Activated naive CD4-positive, alpha-beta T cell treated with anti-CD3 and anti-CD28 coated beads, Interleukin-2, amount 50 U/mL, for 72 hours (primary cell): ENCODE results near the gene ZNF224. TPM values are rescaled to one million over a fixed set of nuclear protein-coding genes. Genes with fewer than 3 reads are reported as not detected.
"Not testable (repeated sequence)": the region's sequence is repeated elsewhere in the genome, so short reads cannot be mapped to it uniquely, and the experiment has no call there.

Experiments
- ATAC-seq, 2 donors: fragments of 150-1000 bp; cut with Tn5 transposase; 2 replicates each; pipeline ENCODE4 v1.10.0; 2021; ENCODE audit warnings: mild to moderate bottlenecking in 2 of 2, moderate library complexity in 2 of 2
- DNase-seq, 2 donors: peaks; one replicate each; pipeline ENCODE4 v3.0.0; 2021 to 2022; ENCODE audit warnings: low spot score in 2 of 2
- H3K27ac Mint-ChIP-seq, 2 donors: one replicate each; pipeline ENCODE4 v1.8.0; 2022; ENCODE audit warnings: mild to moderate bottlenecking in 2 of 2, mixed read lengths in 2 of 2
- H3K36me3 Mint-ChIP-seq, 2 donors: one replicate each; pipeline ENCODE4 v1.8.0; 2022; ENCODE audit warnings: mixed read lengths in 2 of 2
- H3K9me3 Mint-ChIP-seq, 2 donors: one replicate each; pipeline ENCODE4 v1.8.0; 2022; ENCODE audit warnings: mixed read lengths in 2 of 2
- total RNA-seq, 2 donors: library from RNA; stranded (reverse); gene quantifications; one replicate each; pipeline ENCODE4 v1.2.3, GENCODE V29; 2022

ZNF224 gene
- total RNA-seq, 2 donors from 2014 or later, result 14.8 to 22.4 TPM

DNA sequence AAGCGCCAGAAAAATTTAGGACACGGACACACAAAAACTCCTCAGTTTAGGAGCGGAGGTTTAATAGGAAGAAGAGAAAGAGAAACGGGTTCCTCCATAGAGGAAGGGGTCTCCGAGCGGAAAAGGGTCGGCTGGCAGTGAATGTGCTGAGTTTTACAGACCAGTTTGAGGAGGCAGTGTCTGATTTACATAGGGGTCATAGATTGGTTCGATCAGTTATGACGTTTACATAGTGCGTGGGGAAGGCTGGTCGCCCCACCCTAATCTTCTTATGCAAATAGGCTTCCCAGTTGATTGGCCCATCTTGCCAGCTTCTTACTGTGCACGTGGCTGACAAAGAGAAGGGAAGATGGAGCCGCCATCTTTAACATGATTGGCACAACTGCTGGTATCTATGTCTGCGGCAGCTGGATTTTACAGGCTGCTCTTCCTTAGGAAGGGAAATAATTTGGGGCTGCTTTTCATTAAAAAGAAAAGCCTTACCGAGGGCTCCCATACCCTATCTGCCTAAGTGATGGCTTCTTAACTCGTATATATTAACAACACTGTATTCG is 17.8 kb downstream of the ZNF224 start:
- no peak overlapping the region for H3K27ac Mint-ChIP-seq
- peaks cover 41 to 48% of the 10 kb centered on the region in 2 donors for H3K36me3 Mint-ChIP-seq
- ATAC-seq (peak in 1 of 2 donors; percentile 44), DNase-seq (no peak)
- H3K9me3 Mint-ChIP-seq, result peaks cover 23 to 38% of the 10 kb centered on the region in 2 donors

DNA sequence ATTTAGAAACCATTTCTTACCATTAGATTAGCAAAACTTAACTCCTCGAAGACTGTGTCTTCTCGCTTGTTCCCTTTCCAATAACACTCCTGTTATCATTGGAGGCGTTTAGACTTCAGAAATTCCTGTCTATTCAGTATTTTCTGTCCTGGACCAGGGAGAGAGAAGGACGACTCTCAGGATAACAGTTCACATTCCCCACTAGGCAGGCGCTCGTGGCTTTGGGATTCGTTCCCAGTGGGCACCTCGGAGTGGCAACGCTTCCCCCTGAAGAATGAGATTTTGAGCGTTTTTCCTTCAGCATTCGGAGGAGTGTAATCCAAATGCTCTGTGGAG is 18.6 kb downstream of the ZNF224 start:
- Mint-ChIP-seq H3K27ac (peak overlapping the region; percentile 86 to 94), H3K36me3 (peaks cover 33 to 44% of the 10 kb centered on the region in 2 donors), H3K9me3 (peaks cover 15 to 30% of the 10 kb centered on the region in 2 donors)
- ATAC-seq (no peak), DNase-seq (no peak)

DNA sequence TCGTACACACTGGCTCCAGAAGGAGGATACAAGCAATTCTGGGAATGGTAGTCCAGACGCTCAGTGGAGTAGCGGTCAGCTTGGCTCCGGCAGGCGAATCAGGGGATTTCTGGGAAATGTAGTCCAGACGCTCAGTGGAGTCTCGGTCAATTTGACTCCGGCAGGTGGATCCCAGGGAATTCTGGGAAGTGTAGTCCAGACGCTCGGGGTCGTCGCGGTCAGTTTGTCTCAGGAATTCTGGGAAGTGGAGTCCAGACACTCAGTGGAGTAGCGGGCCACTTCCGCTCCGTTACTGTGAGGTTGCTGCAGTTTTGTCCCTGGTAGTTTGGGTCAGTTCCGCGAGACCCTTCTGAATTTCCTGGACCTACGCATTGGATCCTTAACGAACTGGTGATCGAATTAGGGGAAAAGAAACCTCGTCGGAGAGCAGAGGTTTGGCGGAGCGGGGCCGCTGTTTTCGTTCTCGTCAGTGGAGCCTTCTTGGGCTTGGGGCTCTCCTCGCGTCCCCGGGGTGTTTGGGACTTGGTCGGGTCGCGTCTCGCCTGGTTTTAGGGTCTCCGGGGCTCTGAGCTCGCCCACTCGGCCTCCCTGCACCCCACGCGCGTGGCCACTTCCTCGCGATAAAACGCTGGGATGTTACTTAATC is 19.1 kb downstream of the ZNF224 start, which contains the start of gene ZNF225:
ZNF225 (plus strand) TSS at position 262 of the 646 bp plus-strand sequence. CDS start 2,429 bp downstream, outside the sequence.
- Mint-ChIP-seq H3K27ac (peak within 1 kb of the TSS; percentile 86 to 94), H3K36me3 (peaks cover 28 to 44% of the 10 kb centered on the region in 2 donors), H3K9me3 (peaks cover 10 to 25% of the 10 kb centered on the region in 2 donors)
- DNase-seq (peak; percentile 57 to 80), ATAC-seq (peak; percentile 81 to 91)

DNA sequence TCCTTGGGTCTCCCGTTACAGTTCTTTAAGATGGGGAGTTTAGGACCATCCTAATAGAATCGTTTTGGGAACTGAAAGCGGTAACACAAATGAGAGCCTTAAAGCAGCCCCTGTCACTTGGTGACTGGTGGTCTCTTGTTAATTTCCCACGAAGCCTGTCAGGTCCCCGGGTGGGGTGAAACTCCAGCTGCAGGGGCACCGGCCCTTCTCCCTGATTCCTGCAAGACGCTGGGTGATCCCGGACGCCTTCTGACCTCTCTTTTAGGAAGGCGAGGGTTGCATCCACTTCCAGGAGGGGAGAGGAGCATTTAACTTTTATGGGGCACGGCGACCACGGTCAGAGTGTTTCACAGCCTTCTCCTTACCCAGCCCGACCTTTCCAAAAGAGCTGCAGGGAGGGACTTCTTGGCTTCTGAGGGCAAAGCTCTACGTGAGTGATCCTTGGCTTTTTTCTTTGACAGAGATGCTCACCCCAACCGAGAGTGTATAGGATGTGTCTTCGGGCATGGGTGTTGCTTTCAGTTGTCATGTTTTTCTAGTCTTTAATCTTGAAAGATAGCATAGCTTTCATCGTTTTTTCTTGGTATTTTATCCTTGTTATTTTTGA is 19.7 kb downstream of the ZNF224 start:
- H3K9me3 Mint-ChIP-seq, result peaks cover 8 to 23% of the 10 kb centered on the region in 2 donors
- ATAC-seq, result peak in 1 of 2 donors; percentile 41
- peaks cover 27 to 47% of the 10 kb centered on the region in 2 donors for H3K36me3 Mint-ChIP-seq
- H3K27ac Mint-ChIP-seq, result peak overlapping the region; percentile 14 to 86
- DNase-seq, result no peak

DNA sequence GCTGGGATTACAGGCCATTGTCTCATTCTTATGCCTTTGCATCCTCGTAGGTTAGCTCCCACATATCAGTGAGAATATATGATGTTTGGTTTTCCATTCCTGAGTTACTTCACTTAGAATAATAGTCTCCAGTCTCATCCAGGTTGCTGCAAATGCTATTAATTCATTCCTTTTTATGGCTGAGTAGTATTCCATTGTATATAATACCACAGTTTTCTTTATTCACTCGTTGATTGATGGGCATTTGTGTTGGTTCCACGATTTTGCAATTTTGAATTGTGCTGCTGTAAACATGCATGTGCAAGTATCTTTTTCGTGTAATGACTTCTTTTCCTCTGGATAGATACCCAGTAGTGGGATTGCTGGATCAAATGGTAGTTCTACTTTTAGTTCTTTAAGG is 27.0 kb downstream of the ZNF224 start:
- H3K36me3 Mint-ChIP-seq, result peaks cover 71 to 78% of the 10 kb centered on the region in 2 donors
- not testable (repeated sequence) for H3K27ac Mint-ChIP-seq, ATAC-seq, DNase-seq
- peaks cover 45 to 53% of the 10 kb centered on the region in 2 donors for H3K9me3 Mint-ChIP-seq

DNA sequence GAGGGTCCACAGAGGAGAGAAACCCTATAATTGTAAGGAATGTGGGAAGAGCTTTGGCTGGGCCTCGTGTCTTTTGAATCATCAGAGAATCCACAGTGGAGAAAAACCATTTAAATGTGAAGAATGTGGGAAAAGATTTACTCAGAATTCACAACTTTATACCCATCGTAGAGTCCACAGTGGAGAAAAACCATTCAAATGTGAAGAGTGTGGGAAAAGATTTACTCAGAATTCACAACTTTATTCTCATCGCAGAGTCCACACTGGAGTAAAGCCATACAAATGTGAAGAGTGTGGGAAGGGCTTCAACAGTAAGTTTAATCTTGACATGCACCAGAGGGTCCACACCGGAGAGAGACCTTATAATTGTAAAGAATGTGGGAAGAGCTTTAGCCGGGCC is 37.8 kb downstream of the ZNF224 start:
- ATAC-seq, result no peak

DNA sequence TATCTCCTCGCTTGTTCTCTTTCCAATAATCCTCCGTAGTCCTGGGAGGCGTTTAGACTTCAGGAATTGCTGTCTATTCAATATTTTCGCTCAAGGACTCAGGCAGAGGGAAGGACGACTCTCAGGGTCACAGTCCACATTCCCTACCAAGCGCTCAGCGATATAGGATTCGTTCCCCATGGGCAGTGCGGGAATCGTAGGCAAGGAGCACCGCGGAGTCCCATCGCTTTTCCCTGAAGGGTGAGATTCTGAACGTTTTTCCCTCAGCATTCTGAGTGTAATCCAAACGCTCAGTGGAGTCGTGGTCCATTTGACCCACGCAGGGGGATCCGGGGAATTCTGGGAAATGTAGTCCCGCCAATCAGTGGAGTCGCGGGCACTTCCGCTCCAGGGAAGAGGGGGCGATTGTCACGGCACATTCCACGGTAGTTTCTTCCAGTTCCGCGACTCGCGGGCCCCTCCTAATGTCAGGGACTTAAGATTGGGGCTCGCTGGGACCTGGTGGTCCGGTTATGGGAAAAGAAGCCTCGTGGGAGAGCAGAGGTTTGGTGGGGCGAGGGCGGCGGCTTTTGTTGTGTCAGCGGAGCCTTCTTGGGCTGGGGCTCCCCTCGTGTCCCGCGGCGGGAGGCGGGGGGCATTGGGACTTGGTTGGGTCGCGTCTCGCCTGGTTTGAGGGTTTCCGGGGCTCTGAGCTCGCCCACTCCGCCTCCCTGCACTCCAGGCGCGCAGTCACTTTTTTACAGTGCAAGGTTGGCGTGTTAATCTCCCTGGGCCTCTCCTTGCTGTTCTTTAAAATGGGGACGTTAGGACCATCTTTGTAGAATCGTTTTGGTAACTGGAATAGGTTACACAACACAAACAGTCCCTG is 47.3 kb downstream of the ZNF224 start, which contains the start of gene ZNF234:
ZNF234 (plus strand) TSS at position 364 of the 868 bp plus-strand sequence. CDS start 3,079 bp downstream, outside the sequence.
- Mint-ChIP-seq H3K27ac (peak within 1 kb of the TSS; percentile 87 to 94), H3K36me3 (peaks cover 35 to 66% of the 10 kb centered on the region in 2 donors), H3K9me3 (peaks cover 3 to 19% of the 10 kb centered on the region in 2 donors)
- DNase-seq (peak; percentile 57 to 70), ATAC-seq (peak; percentile 91 to 94)

More for the DNA sequence above, 37.8 kb downstream of the ZNF224 start:
- DNase-seq, result no peak
- Mint-ChIP-seq H3K27ac (no peak overlapping the region), H3K9me3 (peaks cover 24 to 33% of the 10 kb centered on the region in 2 donors), H3K36me3 (peaks cover 12 to 29% of the 10 kb centered on the region in 2 donors)

DNA sequence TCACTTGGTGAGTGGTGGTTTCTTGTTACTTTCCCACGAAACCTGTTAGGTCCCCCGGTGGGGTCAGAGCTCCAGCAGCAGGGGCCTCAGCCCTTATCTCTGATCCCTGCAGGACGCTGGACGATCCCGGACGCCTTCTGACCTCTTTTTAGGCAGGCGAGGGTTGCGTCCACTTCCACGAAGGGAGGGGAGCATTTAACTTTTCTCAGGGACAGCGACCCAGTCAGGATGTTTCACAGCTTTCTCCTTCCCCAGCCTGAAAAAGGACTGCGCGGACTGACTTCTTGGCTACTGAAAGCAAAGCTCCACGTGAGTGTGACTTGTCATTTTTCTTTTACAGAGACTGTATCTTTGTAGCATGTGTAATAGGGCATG is 47.9 kb downstream of the ZNF224 start:
- DNase-seq, result no peak

DNA sequence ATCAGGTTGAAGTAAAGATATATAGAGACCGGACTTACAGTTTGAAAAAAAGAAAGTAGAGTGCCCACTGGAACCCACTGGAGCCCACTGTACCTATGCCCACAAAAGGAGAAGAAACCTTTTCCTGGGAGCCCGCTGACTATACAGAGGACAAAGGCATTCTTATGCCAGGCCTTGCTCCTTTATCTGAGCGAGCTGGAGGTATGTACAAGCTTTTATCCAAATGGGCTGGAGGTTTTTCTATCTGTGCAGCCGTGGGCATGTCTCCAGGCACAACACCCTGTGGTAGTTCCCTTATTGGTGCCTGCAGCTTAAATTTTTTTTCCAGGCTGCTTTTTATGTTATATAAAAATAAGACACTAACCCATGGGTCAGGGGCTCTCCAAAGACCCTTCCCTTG is 55.6 kb downstream of the ZNF224 start:
- Mint-ChIP-seq H3K9me3 (peaks cover 11 to 31% of the 10 kb centered on the region in 2 donors), H3K27ac (no peak overlapping the region), H3K36me3 (peaks cover 75 to 80% of the 10 kb centered on the region in 2 donors)
- ATAC-seq (no peak), DNase-seq (no peak)

More for the DNA sequence above, 47.9 kb downstream of the ZNF224 start:
- H3K36me3 Mint-ChIP-seq, result peaks cover 35 to 60% of the 10 kb centered on the region in 2 donors
- ATAC-seq, result peak; percentile 34 to 35
- H3K9me3 Mint-ChIP-seq, result peaks cover 0 to 16% of the 10 kb centered on the region in 2 donors
- H3K27ac Mint-ChIP-seq, result peak overlapping the region; percentile 87 to 94

DNA sequence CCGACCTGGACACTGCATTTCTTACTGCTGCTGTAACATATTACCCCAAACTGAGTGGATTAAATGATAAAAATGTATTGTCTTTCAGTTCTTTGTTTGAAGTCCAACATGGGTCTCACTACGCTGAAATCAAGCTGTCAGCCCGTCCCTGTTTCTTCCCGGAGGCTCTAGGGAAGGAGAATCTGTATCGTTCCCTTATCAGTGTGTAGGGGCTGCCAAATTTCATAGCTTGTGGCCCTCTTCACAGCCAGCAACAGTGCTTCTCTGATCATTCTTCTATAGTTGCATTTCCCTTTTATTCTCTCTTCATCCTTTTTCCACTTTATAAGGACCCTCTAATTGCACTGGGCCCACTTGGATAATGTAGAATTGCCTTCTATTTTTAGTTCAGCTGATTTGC is 57.3 kb downstream of the ZNF224 start:
- Mint-ChIP-seq H3K27ac (no peak overlapping the region), H3K9me3 (peaks cover 18 to 37% of the 10 kb centered on the region in 2 donors), H3K36me3 (peaks cover 72 to 82% of the 10 kb centered on the region in 2 donors)
- no peak for DNase-seq
- no peak for ATAC-seq

DNA sequence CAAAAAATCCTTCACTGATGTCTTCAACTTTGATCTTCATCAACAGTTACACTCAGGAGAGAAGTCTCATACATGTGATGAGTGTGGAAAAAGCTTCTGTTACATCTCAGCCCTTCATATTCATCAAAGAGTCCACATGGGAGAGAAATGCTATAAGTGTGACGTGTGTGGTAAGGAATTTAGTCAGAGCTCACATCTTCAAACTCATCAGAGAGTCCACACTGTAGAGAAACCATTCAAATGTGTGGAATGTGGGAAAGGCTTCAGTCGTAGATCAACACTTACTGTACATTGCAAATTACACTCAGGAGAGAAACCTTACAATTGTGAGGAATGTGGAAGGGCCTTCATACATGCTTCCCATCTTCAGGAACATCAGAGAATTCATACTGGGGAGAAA is 62.3 kb downstream of the ZNF224 start:
- no peak overlapping the region for H3K27ac Mint-ChIP-seq
- H3K36me3 Mint-ChIP-seq, result peaks cover 55 to 69% of the 10 kb centered on the region in 2 donors
- DNase-seq (no peak), ATAC-seq (no peak)
- peaks cover 33 to 42% of the 10 kb centered on the region in 2 donors for H3K9me3 Mint-ChIP-seq

Other genes starting within 250 kb of the ZNF224 start
- 1 to 10 TPM in 1 of 2 donors, under 1 TPM in 1; 0.73 to 2.7 TPM for gene ZNF404, start 210.4 kb upstream of the ZNF224 start, total RNA-seq
- gene ZNF45, start 159.1 kb upstream of the ZNF224 start, total RNA-seq, result 10 to 100 TPM; 10.5 to 10.8 TPM
- 1 to 10 TPM; 1.1 to 3.4 TPM for gene ZNF221, start 143.1 kb upstream of the ZNF224 start, total RNA-seq
- 1 to 10 TPM; 4.1 TPM for gene ZNF155, start 110.2 kb upstream of the ZNF224 start, total RNA-seq
- 1 to 10 TPM; 3.6 to 5.1 TPM for gene ZNF230, start 91.4 kb upstream of the ZNF224 start, total RNA-seq
- 1 to 10 TPM; 1.8 to 2.0 TPM for gene ZNF222, start 69.0 kb upstream of the ZNF224 start, total RNA-seq
- 1 to 10 TPM in 1 of 2 donors, under 1 TPM in 1; 0.60 to 1.4 TPM for gene ZNF223, start 42.3 kb upstream of the ZNF224 start, total RNA-seq
- gene ZNF284, start 22.2 kb upstream of the ZNF224 start, total RNA-seq, result 1 to 10 TPM; 2.3 to 2.4 TPM
- 1 to 10 TPM in 1 of 2 donors, under 1 TPM in 1; 0.96 to 2.7 TPM for gene ZNF225, start 19.0 kb downstream of the ZNF224 start, total RNA-seq
- gene ZNF234, start 47.2 kb downstream of the ZNF224 start, total RNA-seq, result 10 to 100 TPM in 1 of 2 donors, 1 to 10 TPM in 1; 9.3 to 10.8 TPM
- 10 to 100 TPM; 12.2 to 14.6 TPM for gene ZNF226, start 70.7 kb downstream of the ZNF224 start, total RNA-seq
- 10 to 100 TPM; 20.2 TPM for gene ZNF227, start 118.2 kb downstream of the ZNF224 start, total RNA-seq
- gene ZNF233, start 165.5 kb downstream of the ZNF224 start, total RNA-seq, result under 1 TPM in 1 of 2 donors, not detected in 1; 0.52 TPM
- gene ZNF235, start 210.7 kb downstream of the ZNF224 start, total RNA-seq, result 1 to 10 TPM; 1.5 to 3.3 TPM